Neural crest cell (in vitro differentiated cells): Measurements from ENCODE around the gene IFNLR1. TPM values are rescaled to one million over a fixed set of nuclear protein-coding genes. Genes with fewer than 3 reads are reported as not detected.

Experiments
- DNase-seq: peaks from one replicate; pipeline ENCODE4 v3.0.0; 2021; ENCODE audit warnings: low read depth, mixed read lengths, low spot score
- H3K27ac Mint-ChIP-seq: one replicate; pipeline ENCODE4 v1.8.0; 2021; ENCODE audit warnings: mild to moderate bottlenecking, mixed read lengths; ENCODE audit not compliant: unreplicated experiment
- H3K27me3 Mint-ChIP-seq: 2 replicates; pipeline ENCODE4 v1.8.0; 2021; ENCODE audit warnings: low read depth, mild to moderate bottlenecking, mixed read lengths
- H3K36me3 Mint-ChIP-seq: 2 replicates; pipeline ENCODE4 v1.8.0; 2021; ENCODE audit warnings: low read depth, mild to moderate bottlenecking, mixed read lengths
- H3K4me1 Mint-ChIP-seq: 2 replicates; pipeline ENCODE4 v1.8.0; 2021; ENCODE audit warnings: mixed read lengths
- H3K4me3 Mint-ChIP-seq: one replicate; pipeline ENCODE4 v1.8.0; 2021; ENCODE audit warnings: mild to moderate bottlenecking, mixed read lengths
- H3K9me3 Mint-ChIP-seq: 2 replicates; pipeline ENCODE4 v1.8.0; 2021; ENCODE audit warnings: mixed read lengths
- CTCF ChIP-seq: fragments of 200-600 bp; sonication (generic); conservative IDR thresholded peaks from 2 replicates; pipeline ENCODE4 v1.5.0; 2021; ENCODE audit warnings: antibody characterized with exemption, mild to moderate bottlenecking
- total RNA-seq: library from RNA; stranded (reverse); gene quantifications from 2 replicates; pipeline ENCODE4 v1.2.1, GENCODE V29; 2021

IFNLR1 gene
- total RNA-seq, 1 donor from 2014 or later: 0.21 TPM

- Mint-ChIP-seq H3K4me3 (no peak overlapping the region), H3K27ac (no peak overlapping the region), H3K36me3 (no peaks in the 10 kb centered on the region), H3K4me1 (peaks cover 10% of the 10 kb centered on the region), H3K9me3 (no peaks in the 10 kb centered on the region), H3K27me3 (peaks cover 58% of the 10 kb centered on the region)
- DNase-seq: no peak
- no peak for TF ChIP-seq CTCF
Observed at GRCh38 chr1:24191860-24192259, 4.8 kb upstream of the IFNLR1 start.

DNA sequence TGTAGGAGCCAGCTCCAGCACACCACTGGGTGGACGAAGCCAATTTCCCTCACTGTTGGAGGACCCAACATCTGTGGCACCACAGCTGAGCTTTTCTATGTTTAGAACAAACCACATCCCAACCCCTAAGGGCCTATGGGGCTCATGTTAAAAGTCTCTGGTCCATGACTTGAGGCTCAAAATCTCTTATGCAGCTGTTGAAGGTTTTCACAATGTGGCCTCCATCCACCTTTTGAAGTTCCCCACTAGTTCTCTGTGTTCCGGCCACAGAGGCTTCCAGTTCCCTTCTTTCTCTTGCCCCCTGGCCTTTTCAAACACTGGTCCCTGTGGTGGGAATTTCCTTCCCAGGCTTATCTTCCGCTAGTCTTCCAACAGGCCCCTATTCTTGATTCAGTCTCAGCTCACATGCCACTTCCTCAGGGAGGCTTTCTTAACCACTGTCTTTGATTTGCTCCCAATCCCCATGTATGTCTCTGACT, 3.9 kb upstream of the IFNLR1 start:
- TF ChIP-seq CTCF: no peak
- Mint-ChIP-seq H3K27ac (no peak overlapping the region), H3K36me3 (no peaks in the 10 kb centered on the region), H3K9me3 (no peaks in the 10 kb centered on the region), H3K27me3 (peaks cover 67% of the 10 kb centered on the region), H3K4me3 (no peak overlapping the region), H3K4me1 (peaks cover 10% of the 10 kb centered on the region)
- no peak for DNase-seq

- no peak for DNase-seq
- Mint-ChIP-seq H3K27me3 (peaks cover 78% of the 10 kb centered on the region), H3K27ac (no peak overlapping the region), H3K4me3 (peak overlapping the region; percentile 31), H3K4me1 (peaks cover 10% of the 10 kb centered on the region), H3K9me3 (no peaks in the 10 kb centered on the region), H3K36me3 (no peaks in the 10 kb centered on the region)
- no peak for TF ChIP-seq CTCF
Observed at GRCh38 chr1:24189528-24189927, 2.4 kb upstream of the IFNLR1 start.

GRCh38 chr1:24186711-24186992, 437 bp downstream of the IFNLR1 start:
- no peak for DNase-seq
- Mint-ChIP-seq H3K9me3 (no peaks in the 10 kb centered on the region), H3K4me3 (peak overlapping the region; percentile 74), H3K4me1 (peaks cover 5% of the 10 kb centered on the region), H3K27me3 (peaks cover 69% of the 10 kb centered on the region), H3K36me3 (no peaks in the 10 kb centered on the region), H3K27ac (no peak overlapping the region)
- no peak for TF ChIP-seq CTCF

DNA sequence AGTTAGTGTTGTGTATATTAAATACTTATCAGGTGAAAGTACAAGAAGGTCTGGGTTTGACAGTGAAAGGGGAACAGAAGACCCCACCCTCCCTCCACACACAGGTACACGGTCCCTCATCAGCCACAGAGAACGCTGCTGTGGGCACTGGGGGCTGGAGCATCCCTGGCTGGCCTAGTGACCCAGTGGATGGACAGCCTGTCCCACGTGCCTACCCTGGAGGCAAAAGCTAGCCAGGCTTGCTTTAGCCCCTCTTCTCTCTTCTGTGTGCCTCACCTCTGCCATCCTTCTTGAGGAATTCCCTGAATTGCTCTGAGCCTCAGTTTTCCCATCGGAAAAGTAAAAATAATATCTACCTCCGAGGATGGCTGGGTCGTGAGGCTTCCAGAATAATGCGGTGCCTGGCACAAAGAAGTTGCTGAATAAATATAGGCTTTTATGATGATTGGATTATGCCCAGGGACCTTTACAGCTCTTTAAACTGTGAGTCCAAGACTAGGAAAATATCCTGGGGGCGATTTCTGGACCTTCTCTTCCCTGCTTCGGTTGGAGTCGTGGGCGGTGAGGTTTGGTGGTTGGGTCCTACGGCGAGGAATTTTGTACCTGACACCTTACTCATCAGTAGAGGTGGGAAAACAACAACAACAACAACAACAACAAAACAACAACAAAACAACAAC, 918 bp downstream of the IFNLR1 start:
- peaks cover 5% of the 10 kb centered on the region for H3K4me1 Mint-ChIP-seq
- no peak overlapping the region for H3K27ac Mint-ChIP-seq
- no peak for TF ChIP-seq CTCF
- no peaks in the 10 kb centered on the region for H3K9me3 Mint-ChIP-seq
- H3K36me3 Mint-ChIP-seq: no peaks in the 10 kb centered on the region
- peaks cover 65% of the 10 kb centered on the region for H3K27me3 Mint-ChIP-seq
- peak overlapping the region; percentile 74 for H3K4me3 Mint-ChIP-seq
- no peak for DNase-seq
